Measurements from ENCODE around the gene PUM2.

GRCh38 chr2:20352581-20353216 is 2.1 kb upstream of the PUM2 start:
- TF ChIP-seq CTCF (IDR thresholded peaks at IDR 0.05) = no peak
- TF ChIP-seq REST (IDR thresholded peaks at IDR 0.05; ENCODE audit: insufficient read depth in 1 of 2, low read depth in 2 of 2, low read length in 1 of 2) = no peak
- no peak for TF ChIP-seq POLR2AphosphoS5 (IDR thresholded peaks at IDR 0.05; ENCODE audit: low read depth, low read length)
- TF ChIP-seq TCF7L2 (IDR thresholded peaks at IDR 0.05; ENCODE audit: low read depth, low read length) = no peak
- TF ChIP-seq SIN3A (IDR thresholded peaks at IDR 0.05; ENCODE audit: borderline replicate concordance, insufficient read depth, low read depth, low read length) = no peak
